HG03575 (cell line): ENCODE results near the gene MPZL3.

Experiments used
- ATAC-seq: cut with Tn5 transposase; IDR thresholded peaks from one replicate; pipeline ENCODE4 v1.9.1; 2021; ENCODE audit not compliant: unreplicated experiment, insufficient number of reproducible peaks, low FRiP score; ENCODE audit errors: extremely low read depth

The MPZL3 gene

GRCh38 chr11:118216621-118217481 lies 35.3 kb downstream of the MPZL3 start:
- no peak for ATAC-seq

GRCh38 chr11:118215765-118216164 lies 36.4 kb downstream of the MPZL3 start:
- no peak for ATAC-seq

- no peak for ATAC-seq
Observed at GRCh38 chr11:118215262-118215661, 36.9 kb downstream of the MPZL3 start.

DNA sequence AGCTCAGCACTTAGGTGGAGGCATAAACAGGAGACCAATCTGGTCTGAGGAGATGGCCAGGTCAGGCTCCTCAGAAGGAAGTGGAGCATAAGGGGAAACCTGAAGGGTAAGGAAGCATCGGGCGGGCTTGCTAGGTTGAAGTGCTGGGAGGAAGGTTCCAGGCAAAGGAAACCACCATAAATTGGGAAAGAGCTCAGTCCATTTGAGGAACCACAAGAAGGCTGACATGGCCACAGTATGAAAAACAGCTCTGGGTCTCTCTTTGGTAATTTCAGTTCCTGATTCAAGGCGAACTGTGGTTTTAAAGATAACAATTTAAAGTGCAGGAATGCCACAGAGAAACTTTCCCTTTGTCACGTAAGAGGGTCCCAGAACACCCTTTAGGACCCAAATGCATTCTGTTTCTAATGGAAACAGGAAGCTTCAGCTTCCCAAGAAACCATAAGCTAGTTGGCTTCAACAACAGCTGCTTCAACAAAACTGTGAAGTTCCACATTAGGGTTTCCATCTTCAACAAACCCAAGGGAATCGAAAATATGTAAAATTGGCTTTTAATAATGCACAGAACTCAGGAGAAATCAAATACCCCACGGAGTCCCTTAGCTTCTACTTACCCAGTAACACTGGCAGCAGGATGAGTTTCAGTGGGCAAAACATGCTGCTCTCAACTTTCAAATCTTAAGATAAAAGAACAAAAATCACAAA lies 37.8 kb downstream of the MPZL3 start:
- ATAC-seq: no peak

DNA sequence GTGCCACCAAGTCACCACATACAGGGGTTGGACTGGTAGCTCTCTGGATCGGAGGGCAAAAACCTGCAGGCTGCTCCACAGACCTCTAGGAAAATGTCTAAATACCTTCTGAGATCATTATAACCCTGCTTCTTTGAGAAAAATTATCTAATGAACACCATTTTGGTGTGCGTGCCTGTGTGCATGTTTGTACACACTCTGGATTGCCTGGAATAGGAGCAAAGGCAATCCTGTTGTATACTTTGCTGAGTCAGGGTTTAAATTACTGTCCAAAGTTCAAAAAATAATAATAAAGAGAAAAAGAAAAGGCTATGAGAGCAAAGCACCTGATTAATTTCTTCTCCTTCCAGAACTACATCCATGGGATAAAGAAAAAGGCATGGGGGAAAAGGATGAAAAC lies 38.4 kb downstream of the MPZL3 start:
- no peak for ATAC-seq

GRCh38 chr11:118213201-118213600 lies 39.0 kb downstream of the MPZL3 start:
- ATAC-seq: no peak

- no peak for ATAC-seq
Observed at GRCh38 chr11:118212781-118213191, 39.4 kb downstream of the MPZL3 start.

DNA sequence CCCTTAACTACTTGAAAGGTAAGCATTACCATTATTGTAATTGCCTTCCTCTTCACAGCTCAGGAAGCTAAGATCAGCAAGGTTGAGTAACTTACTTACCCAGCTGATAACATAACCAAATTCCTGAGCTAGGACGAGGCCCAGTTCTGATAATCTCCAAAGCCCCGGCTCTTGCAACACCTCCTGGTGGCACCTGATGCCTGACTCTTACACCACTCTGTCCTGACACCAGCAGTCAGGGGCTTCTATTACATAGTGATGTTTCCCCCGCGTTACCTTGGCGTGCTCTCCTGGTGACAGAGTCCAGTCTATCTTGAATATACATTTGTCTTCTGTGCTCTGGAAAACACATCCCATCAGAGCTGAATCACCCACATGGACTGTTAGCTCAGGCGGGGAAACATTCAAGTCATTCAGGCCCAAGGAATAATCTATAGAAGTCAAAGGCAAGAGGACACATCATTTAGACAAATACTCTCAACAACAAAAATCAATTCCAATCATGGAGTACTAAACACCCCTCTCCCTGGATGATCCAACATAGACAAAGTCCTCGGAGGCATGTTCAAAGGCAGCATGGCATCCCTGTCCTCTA lies 39.9 kb downstream of the MPZL3 start:
- ATAC-seq: no peak

- ATAC-seq: no peak
Observed at GRCh38 chr11:118211006-118211405, 41.2 kb downstream of the MPZL3 start.

DNA sequence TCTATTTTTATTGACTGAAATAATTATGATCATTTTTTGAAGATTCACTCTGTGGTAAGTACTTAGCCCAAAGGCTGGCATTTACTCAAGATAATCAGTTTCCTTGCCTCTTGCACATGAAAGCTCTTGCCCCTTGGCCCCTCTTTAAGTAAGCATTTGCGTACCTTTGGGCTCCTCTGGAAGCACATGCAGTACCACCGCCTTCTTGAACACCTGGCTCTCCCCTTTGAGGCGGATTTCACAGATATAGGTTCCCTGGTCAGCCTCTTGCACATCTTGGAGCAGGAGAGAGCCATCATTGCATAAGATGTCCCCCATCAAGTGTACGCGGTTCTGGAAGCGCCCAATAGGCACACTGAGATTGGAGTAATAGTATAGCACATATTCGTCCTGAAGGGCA lies 41.8 kb downstream of the MPZL3 start:
- ATAC-seq: no peak

GRCh38 chr11:118209033-118209432 lies 43.1 kb downstream of the MPZL3 start:
- no peak for ATAC-seq

GRCh38 chr11:118207079-118207478 lies 45.1 kb downstream of the MPZL3 start:
- no peak for ATAC-seq

DNA sequence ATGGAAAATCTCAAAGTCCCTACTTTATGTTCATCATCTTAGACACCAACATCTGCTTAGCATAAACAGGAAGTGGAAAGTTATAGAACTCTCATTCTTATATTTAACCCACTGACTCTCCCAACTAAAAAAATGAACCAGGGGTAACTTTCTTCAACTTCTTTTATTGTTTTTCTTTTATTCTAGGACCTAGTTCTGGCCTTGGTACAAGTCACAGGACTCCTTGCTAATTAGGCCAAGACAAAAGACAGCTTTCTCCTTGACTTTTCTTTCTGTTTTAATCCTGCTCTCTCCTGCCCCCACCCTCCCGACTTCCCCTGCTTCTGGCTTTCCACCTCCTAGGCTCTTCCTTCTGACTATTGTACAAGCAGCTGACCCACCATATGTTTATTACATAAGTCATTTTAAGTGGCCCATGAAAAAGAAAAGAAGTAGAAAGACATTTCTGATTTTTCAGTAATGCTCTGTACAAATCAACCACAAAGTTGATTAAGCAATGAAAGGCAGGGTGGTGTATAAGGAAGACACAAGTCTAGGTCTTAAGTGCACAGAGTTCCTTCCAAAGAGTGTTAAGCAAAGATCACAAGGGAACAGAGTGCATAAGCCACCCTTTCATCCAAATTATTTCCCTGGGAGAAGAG lies 45.7 kb downstream of the MPZL3 start:
- ATAC-seq: no peak

DNA sequence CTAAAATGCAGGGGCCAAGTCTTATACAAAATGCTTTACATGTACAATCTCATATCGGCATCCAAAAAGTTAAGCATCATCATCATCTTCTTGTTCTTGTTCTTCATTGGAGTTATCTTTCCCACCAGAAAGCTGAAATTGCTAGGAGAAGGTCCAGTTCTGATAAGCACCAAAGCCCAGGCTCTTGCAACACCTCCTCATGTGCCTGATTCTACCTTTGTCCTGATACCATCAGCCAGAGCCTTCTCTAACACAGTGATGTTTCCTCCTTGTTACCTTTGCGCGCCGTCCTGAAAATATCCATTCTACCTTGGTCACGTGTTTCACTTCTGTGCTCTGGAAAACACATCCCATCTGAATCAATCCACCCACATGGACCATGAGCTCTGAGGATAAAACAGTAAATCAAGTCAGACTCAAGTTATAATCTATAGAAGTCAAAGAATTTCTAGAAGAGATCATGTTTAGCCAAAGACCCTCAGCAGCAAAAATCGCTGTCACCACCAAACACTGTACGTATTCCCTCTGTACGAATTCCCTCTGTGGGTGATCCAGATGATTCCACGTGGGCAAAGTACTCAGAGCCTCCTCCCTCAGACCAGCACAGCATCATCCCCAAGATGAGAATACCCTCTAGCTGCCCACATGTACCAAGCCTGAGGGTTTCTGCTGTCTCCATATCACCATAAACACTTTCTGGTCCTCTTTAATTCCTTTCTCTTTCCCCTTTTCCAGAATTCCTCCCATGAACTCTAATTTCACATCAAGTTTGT lies 46.4 kb downstream of the MPZL3 start:
- no peak for ATAC-seq

GRCh38 chr11:118202599-118203422 lies 49.4 kb downstream of the MPZL3 start:
- ATAC-seq: no peak

DNA sequence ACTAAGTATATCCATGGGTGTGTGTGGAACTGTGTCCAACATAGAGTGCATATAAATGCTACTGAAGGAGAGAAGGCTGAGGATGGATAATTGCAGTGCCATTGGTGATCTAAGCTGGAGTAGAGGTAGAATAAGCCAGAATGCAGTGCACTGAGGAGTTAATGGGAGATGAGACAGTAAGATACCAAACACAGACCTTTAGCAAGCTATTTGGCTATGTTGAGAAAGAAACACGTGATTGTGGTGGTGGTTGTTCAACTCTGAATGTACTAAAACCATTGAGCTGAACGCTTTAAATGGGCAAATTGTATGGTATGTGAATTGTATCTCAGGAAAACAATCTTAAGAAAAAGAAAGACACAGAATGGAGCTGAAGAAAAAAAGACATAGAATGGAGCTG lies 50.2 kb downstream of the MPZL3 start:
- no peak for ATAC-seq

GRCh38 chr11:118200901-118201680 lies 51.1 kb downstream of the MPZL3 start:
- ATAC-seq: no peak
